SHP77 (cell line): ENCODE measurements around the gene COG5.
A peak's percentile ranks its signal among the peaks of the same experiment; 100 is the strongest.

Source experiments
- DNase-seq, 2 experiments: peaks; one replicate each; lab custom pipeline; 2025; lab: John Stamatoyannopoulos, UW

COG5 gene

GRCh38 chr7:107505997-107506673, 57.6 kb downstream of the COG5 start:
- peak; percentile 73 to 76 for DNase-seq

- DNase-seq, result no peak
These were observed 58.4 kb downstream of the COG5 start for GRCh38 chr7:107505362-107505761.

- no peak for DNase-seq
These were observed 60.0 kb downstream of the COG5 start for GRCh38 chr7:107503687-107504086.

- DNase-seq, result no peak
These were observed 60.9 kb downstream of the COG5 start for GRCh38 chr7:107502797-107503196.

GRCh38 chr7:107502154-107502553, 61.6 kb downstream of the COG5 start:
- no peak for DNase-seq

GRCh38 chr7:107501593-107501992, 62.1 kb downstream of the COG5 start:
- DNase-seq, result peak in 1 of 2 experiments; percentile 12

GRCh38 chr7:107499731-107500130, 64.0 kb downstream of the COG5 start:
- DNase-seq, result no peak

- no peak for DNase-seq
These were observed 68.2 kb downstream of the COG5 start for GRCh38 chr7:107495516-107495915.

GRCh38 chr7:107494884-107495283, 68.8 kb downstream of the COG5 start:
- peak in 1 of 2 experiments; percentile 8 for DNase-seq

- no peak for DNase-seq
These were observed 69.4 kb downstream of the COG5 start for GRCh38 chr7:107494315-107494751.

- no peak for DNase-seq
These were observed 70.8 kb downstream of the COG5 start for GRCh38 chr7:107492875-107493274.

GRCh38 chr7:107486041-107486440, 77.7 kb downstream of the COG5 start:
- no peak for DNase-seq

GRCh38 chr7:107482571-107482970, 81.1 kb downstream of the COG5 start:
- no peak for DNase-seq

- no peak for DNase-seq
These were observed 82.8 kb downstream of the COG5 start for GRCh38 chr7:107480932-107481331.

- no peak for DNase-seq
These were observed 84.4 kb downstream of the COG5 start for GRCh38 chr7:107479303-107479702.

- DNase-seq, result no peak
These were observed 89.6 kb downstream of the COG5 start for GRCh38 chr7:107474104-107474521.

GRCh38 chr7:107472116-107472515, 91.6 kb downstream of the COG5 start:
- no peak for DNase-seq

- DNase-seq, result no peak
These were observed 92.2 kb downstream of the COG5 start for GRCh38 chr7:107471292-107472070.

GRCh38 chr7:107469929-107470328, 93.8 kb downstream of the COG5 start, which contains the start of gene GPR22:
GPR22 (plus strand) TSS chr7:107470057; CDS start chr7:107474061, 4,004 bp downstream.
- DNase-seq, result peak in 1 of 2 experiments; percentile 6

GRCh38 chr7:107468824-107469223, 94.9 kb downstream of the COG5 start:
- DNase-seq, result no peak

- DNase-seq, result no peak
These were observed 95.7 kb downstream of the COG5 start for GRCh38 chr7:107467972-107468371.

GRCh38 chr7:107464666-107465226, 99.0 kb downstream of the COG5 start:
- DNase-seq, result no peak
